Activated CD4-positive, alpha-beta T cell treated with anti-CD3 and anti-CD28 coated beads, Interleukin-2, Interleukin-4, amounts not matched to agents 100 ng/mL and 50 ng/mL, durations not matched to agents 16 hours and 8 hours (primary cell): Measurements from ENCODE around the gene GIMAP6.
"Not testable (repeated sequence)": the region's sequence is repeated elsewhere in the genome, so short reads cannot be mapped to it uniquely, and the experiment has no call there.

Source experiments
- DNase-seq: peaks from one replicate; pipeline ENCODE4 v3.0.0-alpha.2; 2020; ENCODE audit warnings: low spot score

The GIMAP6 gene

GRCh38 chr7:150631866-150632864 is at the start of gene GIMAP6:
TSS of gene GIMAP6 (minus strand) at chr7:150632385. CDS start at chr7:150630142, 2,243 bp downstream.
- DNase-seq, result peak; percentile 58

GRCh38 chr7:150680364-150680763 is 48.2 kb upstream of the GIMAP6 start:
- not testable (repeated sequence) for DNase-seq

GRCh38 chr7:150678601-150679000 is 46.4 kb upstream of the GIMAP6 start:
- not testable (repeated sequence) for DNase-seq

- DNase-seq, result peak; percentile 22
These were observed 44.7 kb upstream of the GIMAP6 start for GRCh38 chr7:150676854-150677253.

GRCh38 chr7:150676276-150676675 is 44.1 kb upstream of the GIMAP6 start:
- DNase-seq, result not testable (repeated sequence)

- DNase-seq, result no peak
These were observed 43.5 kb upstream of the GIMAP6 start for GRCh38 chr7:150675714-150676113.

- not testable (repeated sequence) for DNase-seq
These were observed 39.8 kb upstream of the GIMAP6 start for GRCh38 chr7:150671798-150672585.

GRCh38 chr7:150668977-150669376 is 36.8 kb upstream of the GIMAP6 start:
- no peak for DNase-seq

- DNase-seq, result peak; percentile 81
These were observed 36.3 kb upstream of the GIMAP6 start for GRCh38 chr7:150668472-150668911.

- no peak for DNase-seq
These were observed 34.2 kb upstream of the GIMAP6 start for GRCh38 chr7:150666412-150666811.

- DNase-seq, result peak; percentile 19
These were observed 33.7 kb upstream of the GIMAP6 start for GRCh38 chr7:150665896-150666295.

GRCh38 chr7:150665089-150665748 is 33.0 kb upstream of the GIMAP6 start:
- DNase-seq, result no peak

- peak; percentile 66 for DNase-seq
These were observed 31.8 kb upstream of the GIMAP6 start for GRCh38 chr7:150663802-150664494.

- not testable (repeated sequence) for DNase-seq
These were observed 30.6 kb upstream of the GIMAP6 start for GRCh38 chr7:150662821-150663220.

GRCh38 chr7:150660939-150661613 is 28.9 kb upstream of the GIMAP6 start:
- DNase-seq, result no peak

GRCh38 chr7:150657526-150657925 is 25.3 kb upstream of the GIMAP6 start:
- no peak for DNase-seq

- DNase-seq, result no peak
These were observed 23.9 kb upstream of the GIMAP6 start for GRCh38 chr7:150656047-150656446.

GRCh38 chr7:150654692-150655091 is 22.5 kb upstream of the GIMAP6 start:
- no peak for DNase-seq

GRCh38 chr7:150649080-150649385 is 16.8 kb upstream of the GIMAP6 start:
- no peak for DNase-seq

- DNase-seq, result no peak
These were observed 16.3 kb upstream of the GIMAP6 start for GRCh38 chr7:150648353-150649079.
